HCT116 (cell line): Measurements from ENCODE around the gene RNF31.

Source experiments
- ATF3 ChIP-seq: IDR thresholded peaks from 2 replicates; pipeline ENCODE4 v1.6.1; 2012
- CTCF ChIP-seq, 3 experiments: fragments of 200-600 bp in 1 of 3; sonication (generic) in 1 of 3; IDR thresholded peaks in 2 of 3; conservative IDR thresholded peaks in 1 of 3; 2 replicates each; pipeline ENCODE4 v1.5.1; 2012 to 2017; ENCODE audit warnings: low read depth in 2 of 3, low read length in 2 of 3, antibody characterized with exemption in 1 of 3, borderline replicate concordance in 1 of 3, control low read depth in 1 of 3, mild to moderate bottlenecking in 1 of 3, mixed read lengths in 1 of 3, mixed run types in 1 of 3, moderate library complexity in 1 of 3; ENCODE audit not compliant: insufficient read depth in 1 of 3
- EZH2 ChIP-seq: fragments of 200-600 bp; sonication (generic); IDR thresholded peaks from 2 replicates; pipeline ENCODE4 v1.6.1; 2017; ENCODE audit warnings: antibody characterized with exemption, mixed run types
- POLR2A ChIP-seq: IDR thresholded peaks from 2 replicates; pipeline ENCODE4 v1.7.0; 2011; ENCODE audit warnings: borderline replicate concordance; ENCODE audit not compliant: insufficient read depth, insufficient read length; ENCODE audit errors: extremely low read depth
- SP1 ChIP-seq: IDR thresholded peaks from 2 replicates; pipeline ENCODE4 v1.6.1; 2012; ENCODE audit warnings: low read depth
- YY1 ChIP-seq: IDR thresholded peaks from 2 replicates; pipeline ENCODE4 v1.6.1; 2011; ENCODE audit warnings: low read length, low read depth, moderate library complexity, mild to moderate bottlenecking; ENCODE audit not compliant: insufficient replicate concordance; ENCODE audit errors: extremely low read depth
- ZBTB33 ChIP-seq: IDR thresholded peaks from 2 replicates; pipeline ENCODE4 v1.6.1; 2011; ENCODE audit warnings: mild to moderate bottlenecking, low read length, moderate library complexity; ENCODE audit not compliant: insufficient replicate concordance; ENCODE audit errors: extremely low read depth

- TF ChIP-seq EZH2 (no peak), POLR2A (no peak), YY1 (no peak), CTCF (IDR thresholded peaks at IDR 0.05 in 2 of 3, conservative IDR thresholded peaks at IDR 0.05 in 1 of 3; ENCODE audit: borderline replicate concordance in 1 of 3, insufficient read depth in 1 of 3, low read depth in 2 of 3, low read length in 2 of 3) (no peak), ATF3 (no peak), SP1 (no peak), ZBTB33 (no peak)
Measured at GRCh38 chr14:24150993-24151392, 3.7 kb downstream of the RNF31 start.
